ENCODE results near the gene IQCK.

GRCh38 chr16:19872179-19872863, 154.2 kb downstream of the IQCK start:
- TF ChIP-seq CTCF (IDR thresholded peaks at IDR 0.05) (no peak), POLR2AphosphoS5 (IDR thresholded peaks at IDR 0.05) (no peak)

Measured in upper lobe of left lung (tissue), 4 donors.